Cardiac fibroblast (primary cell): ENCODE measurements around the gene CCL18.
"Not testable (repeated sequence)": the region's sequence is repeated elsewhere in the genome, so short reads cannot be mapped to it uniquely, and the experiment has no call there.

Experiments used
- DNase-seq, 2 donors: peaks; one replicate each; pipeline versions ENCODE4 v3.0.0 to v3.0.0-alpha.2; 2010; ENCODE audit warnings: low read depth in 2 of 2
- H3K4me3 ChIP-seq, 2 donors: replicated peaks in 1 of 2; 1 replicate in 1 of 2; 2 replicates in 1 of 2; pipeline ENCODE4 v1.5.1; 2011; ENCODE audit warnings: low read depth in 2 of 2, low read length in 2 of 2, mild to moderate bottlenecking in 2 of 2, moderate library complexity in 1 of 2
- CTCF ChIP-seq: IDR thresholded peaks from one replicate; pipeline ENCODE4 v1.5.1; 2011; ENCODE audit warnings: low read depth, mild to moderate bottlenecking, low read length, inconsistent platforms

Gene CCL18

GRCh38 chr17:36063786-36064541 is at the start of gene CCL18:
CCL18 (plus strand) TSS chr17:36064272; CDS start chr17:36064343, 71 bp downstream.
- no peak for TF ChIP-seq CTCF

GRCh38 chr17:36014946-36015345 is 49.1 kb upstream of the CCL18 start:
- no peak overlapping the region for H3K4me3 ChIP-seq
- no peak for DNase-seq
- no peak for TF ChIP-seq CTCF

More at GRCh38 chr17:36063786-36064541, at the start of gene CCL18:
- no peak for DNase-seq
- H3K4me3 ChIP-seq = no peak within 1 kb of the TSS

GRCh38 chr17:36015895-36016294 is 48.2 kb upstream of the CCL18 start:
- DNase-seq, H3K4me3 ChIP-seq: not testable (repeated sequence)

- DNase-seq = no peak
- TF ChIP-seq CTCF = no peak
- H3K4me3 ChIP-seq = no peak overlapping the region
Measured at GRCh38 chr17:36016555-36016954, 47.5 kb upstream of the CCL18 start.

- no peak for DNase-seq
- no peak for TF ChIP-seq CTCF
Measured at GRCh38 chr17:36017799-36018198, 46.3 kb upstream of the CCL18 start, which contains the start of gene CCL23. CCL23 (minus strand) TSS chr17:36017972; CDS start chr17:36017897, 75 bp downstream.

GRCh38 chr17:36019423-36019822 is 44.6 kb upstream of the CCL18 start:
- no peak for DNase-seq
- no peak overlapping the region for H3K4me3 ChIP-seq
- TF ChIP-seq CTCF = no peak

More at GRCh38 chr17:36017799-36018198, 46.3 kb upstream of the CCL18 start, which contains the start of gene CCL23:
- H3K4me3 ChIP-seq = no peak within 1 kb of the TSS

GRCh38 chr17:36024106-36024869 is 39.8 kb upstream of the CCL18 start:
- TF ChIP-seq CTCF = no peak
- no peak overlapping the region for H3K4me3 ChIP-seq
- no peak for DNase-seq
